ENCODE data around the gene EPB42. TPM values are rescaled to one million over a fixed set of nuclear protein-coding genes. Genes with fewer than 3 reads are reported as not detected.

Gene EPB42
- total RNA-seq (2022; extraction: Qiagen RNA extraction; ENCODE audit: low read depth), result not detected in 5 replicates

DNA sequence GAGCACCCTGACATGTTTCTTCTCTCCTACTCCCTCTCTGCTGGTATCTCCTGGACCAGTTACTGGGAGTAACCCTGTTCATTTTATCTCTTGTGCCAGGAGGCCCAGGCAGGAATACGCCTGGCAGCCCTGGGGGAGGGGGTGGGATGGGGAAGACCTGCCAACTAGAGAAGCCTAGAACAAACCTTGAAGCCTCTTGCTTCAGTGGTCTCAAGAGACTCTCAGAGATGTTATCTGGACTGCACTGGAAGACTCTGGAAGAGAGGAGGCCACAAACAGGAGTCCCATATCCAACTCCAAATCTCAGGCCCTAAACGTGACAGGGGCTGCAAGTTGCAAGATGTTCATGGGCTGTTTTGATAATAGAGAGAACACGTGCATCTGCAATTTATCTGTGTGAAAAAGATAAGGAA, at the start of gene EPB42:
TSS of gene EPB42 (minus strand) at position 28 of the 413 bp plus-strand sequence. CDS start 193 bp downstream, outside the sequence.

DNA sequence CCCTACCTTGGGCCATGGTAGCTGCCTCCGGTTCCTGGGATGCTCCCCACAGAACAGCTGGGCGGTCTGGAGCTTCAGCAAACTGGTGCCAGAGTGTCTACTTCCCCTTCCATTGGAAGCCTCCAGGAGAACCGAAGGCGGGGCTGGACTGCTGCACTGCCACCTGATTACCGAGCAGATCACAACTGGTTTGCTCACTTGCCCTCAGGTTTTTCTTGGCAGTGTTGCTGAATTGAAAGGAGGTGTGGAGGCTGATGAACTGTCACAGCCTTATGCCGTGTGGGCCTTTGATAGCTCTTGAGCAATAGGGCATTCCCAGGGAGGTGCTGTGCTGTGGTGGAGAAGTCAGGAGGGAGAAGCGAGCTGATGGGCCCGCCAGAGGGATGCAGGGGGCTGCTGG, 46.0 kb upstream of the EPB42 start, which contains the start of gene TGM5:
TSS of gene TGM5 (minus strand) at position 95 of the 400 bp plus-strand sequence. CDS start at position 16, 79 bp downstream.

DNA sequence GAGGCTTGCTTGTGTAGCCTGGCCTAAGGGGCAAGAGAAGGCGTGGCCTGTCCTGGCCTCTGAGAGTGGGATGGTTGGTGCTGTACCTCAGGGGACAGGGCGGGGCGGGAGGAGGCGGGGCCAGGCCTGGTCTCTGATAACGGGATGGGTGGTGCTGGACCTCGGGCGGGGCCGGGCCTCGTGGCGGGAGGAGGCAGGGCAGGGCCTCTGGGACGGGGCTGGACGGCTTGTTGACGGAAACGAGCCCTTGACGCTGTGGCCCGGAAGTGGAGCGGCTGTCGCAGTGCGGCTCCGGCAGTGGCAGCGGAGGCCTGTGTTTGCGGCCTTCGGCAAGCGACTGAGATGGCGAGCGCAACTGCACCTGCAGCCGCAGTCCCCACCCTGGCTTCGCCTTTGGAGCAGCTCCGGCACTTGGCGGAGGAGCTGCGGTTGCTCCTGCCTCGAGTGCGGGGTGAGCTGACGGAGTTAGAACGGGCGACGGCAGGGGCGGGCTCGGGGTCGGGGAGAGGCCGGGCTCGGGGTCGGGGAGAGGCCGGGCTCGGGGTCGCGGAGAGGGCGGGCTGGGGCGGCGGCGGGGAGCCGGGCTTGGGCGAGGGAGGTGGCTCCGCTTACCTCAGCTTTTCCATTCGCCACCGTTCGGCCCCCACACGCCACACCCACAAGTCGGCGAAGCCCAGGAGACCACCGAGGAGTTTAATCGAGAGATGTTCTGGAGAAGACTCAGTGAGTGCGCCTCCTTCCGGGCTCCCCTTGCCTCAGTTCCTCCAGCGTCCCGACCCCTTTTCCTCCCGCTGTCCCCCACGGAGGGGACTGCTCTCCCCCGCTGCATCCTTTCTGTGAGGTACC, 35.4 kb downstream of the EPB42 start, which contains the start of gene CCNDBP1:
TSS of gene CCNDBP1 (plus strand) at position 247 of the 846 bp plus-strand sequence. CDS start at position 343, 96 bp downstream.

Other genes with a start within 250 kb of the EPB42 start
- gene UBR1, start 115.0 kb downstream of the EPB42 start, total RNA-seq (2022; extraction: Qiagen RNA extraction; ENCODE audit: low read depth), result 3.7 to 5.1 TPM (median 4.8 TPM) in 5 replicates
- gene TMEM62, start 87.4 kb downstream of the EPB42 start, total RNA-seq (2022; extraction: Qiagen RNA extraction; ENCODE audit: low read depth), result 7.3 to 9.4 TPM (median 7.9 TPM) in 5 replicates
- gene CCNDBP1, start 35.6 kb downstream of the EPB42 start, total RNA-seq (2022; extraction: Qiagen RNA extraction; ENCODE audit: low read depth), result 22.7 to 28.6 TPM (median 25.5 TPM) in 5 replicates
- gene TGM5, start 45.9 kb upstream of the EPB42 start, total RNA-seq (2022; extraction: Qiagen RNA extraction; ENCODE audit: low read depth), result not detected in 5 replicates
- gene TGM7, start 81.2 kb upstream of the EPB42 start, total RNA-seq (2022; extraction: Qiagen RNA extraction; ENCODE audit: low read depth), result not detected in 5 replicates
- 7.2 to 8.8 TPM (median 7.7 TPM) in 5 replicates for gene LCMT2, start 109.6 kb upstream of the EPB42 start, total RNA-seq (2022; extraction: Qiagen RNA extraction; ENCODE audit: low read depth)
- gene ZSCAN29, start 150.0 kb upstream of the EPB42 start, total RNA-seq (2022; extraction: Qiagen RNA extraction; ENCODE audit: low read depth), result 9.9 to 13.0 TPM (median 11.2 TPM) in 5 replicates
- 4.0 to 8.1 TPM (median 6.3 TPM) in 5 replicates for gene TUBGCP4, start 150.1 kb upstream of the EPB42 start, total RNA-seq (2022; extraction: Qiagen RNA extraction; ENCODE audit: low read depth)